ENCODE data around the gene CCRL2.

Gene CCRL2, protein sequence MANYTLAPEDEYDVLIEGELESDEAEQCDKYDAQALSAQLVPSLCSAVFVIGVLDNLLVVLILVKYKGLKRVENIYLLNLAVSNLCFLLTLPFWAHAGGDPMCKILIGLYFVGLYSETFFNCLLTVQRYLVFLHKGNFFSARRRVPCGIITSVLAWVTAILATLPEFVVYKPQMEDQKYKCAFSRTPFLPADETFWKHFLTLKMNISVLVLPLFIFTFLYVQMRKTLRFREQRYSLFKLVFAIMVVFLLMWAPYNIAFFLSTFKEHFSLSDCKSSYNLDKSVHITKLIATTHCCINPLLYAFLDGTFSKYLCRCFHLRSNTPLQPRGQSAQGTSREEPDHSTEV

DNA sequence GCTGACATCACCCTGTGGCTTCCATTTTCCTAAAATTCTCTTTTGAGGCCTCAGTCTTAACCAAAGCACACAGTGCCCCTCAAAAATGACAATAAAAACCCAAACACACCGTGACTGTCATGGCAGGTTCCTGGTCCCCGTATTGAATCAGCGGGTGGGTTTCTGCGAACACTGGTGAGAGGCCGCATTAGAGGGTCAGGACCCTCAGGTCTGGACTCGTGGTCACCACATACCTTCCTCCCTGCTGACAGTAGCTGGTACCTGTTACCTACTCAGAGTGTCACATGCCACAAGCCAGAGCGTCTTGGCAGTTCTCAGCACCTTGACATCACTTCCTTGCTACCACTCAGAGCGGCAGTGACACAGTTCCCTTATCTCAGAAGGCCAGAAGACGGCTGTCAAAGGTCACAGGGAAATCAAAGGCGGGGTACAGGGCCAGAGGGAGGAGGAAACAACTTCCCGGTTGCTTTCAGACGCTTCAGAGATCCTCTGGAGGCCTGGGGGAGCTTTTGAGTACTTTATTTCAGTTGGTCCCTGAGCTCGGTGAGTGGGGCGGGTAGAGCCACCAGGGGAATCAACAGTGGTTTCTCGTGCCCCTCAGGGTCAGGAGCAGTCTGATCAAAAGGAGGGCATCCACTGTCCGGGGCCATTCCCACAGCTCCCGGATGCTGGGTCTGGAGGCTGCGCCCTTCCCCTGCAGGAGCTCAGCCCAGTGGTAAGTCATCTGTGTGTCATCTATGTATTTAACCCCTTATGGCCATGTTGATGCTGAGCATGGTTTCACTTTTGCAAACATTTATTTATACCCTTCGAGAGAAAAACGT, at the start of gene CCRL2, which contains the start of gene CCR5AS:
Gene CCRL2 (plus strand): TSS at position 472 of the 824 bp plus-strand sequence. CDS start 821 bp downstream, outside the sequence.
Gene CCR5AS (minus strand): TSS at position 279 of the 824 bp plus-strand sequence.
- H3K4me3 Mint-ChIP-seq, result peak within 1 kb of the TSS; percentile 86
- H3K4me1 Mint-ChIP-seq, result peaks cover 27% of the 10 kb centered on the region
- no peaks in the 10 kb centered on the region for H3K9me3 Mint-ChIP-seq
- peak within 1 kb of the TSS; percentile 99 for H3K27ac Mint-ChIP-seq (ENCODE audit: low read depth)
- H3K27me3 Mint-ChIP-seq, result no peaks in the 10 kb centered on the region
- DNase-seq (ENCODE audit: low spot score in 2 of 2) (peak; percentile 19 to 47), ATAC-seq (replicated peaks; ENCODE audit: extremely low read depth, poor library complexity, severe bottlenecking) (peak; percentile 91)
- H3K36me3 Mint-ChIP-seq (ENCODE audit: insufficient read depth), result peaks cover 2% of the 10 kb centered on the region

DNA sequence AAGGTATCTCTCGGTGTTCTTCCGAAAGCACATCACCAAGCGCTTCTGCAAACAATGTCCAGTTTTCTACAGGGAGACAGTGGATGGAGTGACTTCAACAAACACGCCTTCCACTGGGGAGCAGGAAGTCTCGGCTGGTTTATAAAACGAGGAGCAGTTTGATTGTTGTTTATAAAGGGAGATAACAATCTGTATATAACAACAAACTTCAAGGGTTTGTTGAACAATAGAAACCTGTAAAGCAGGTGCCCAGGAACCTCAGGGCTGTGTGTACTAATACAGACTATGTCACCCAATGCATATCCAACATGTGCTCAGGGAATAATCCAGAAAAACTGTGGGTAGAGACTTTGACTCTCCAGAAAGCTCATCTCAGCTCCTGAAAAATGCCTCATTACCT, 48.6 kb upstream of the CCRL2 start:
- H3K36me3 Mint-ChIP-seq (ENCODE audit: insufficient read depth), result peaks cover 10% of the 10 kb centered on the region

DNA sequence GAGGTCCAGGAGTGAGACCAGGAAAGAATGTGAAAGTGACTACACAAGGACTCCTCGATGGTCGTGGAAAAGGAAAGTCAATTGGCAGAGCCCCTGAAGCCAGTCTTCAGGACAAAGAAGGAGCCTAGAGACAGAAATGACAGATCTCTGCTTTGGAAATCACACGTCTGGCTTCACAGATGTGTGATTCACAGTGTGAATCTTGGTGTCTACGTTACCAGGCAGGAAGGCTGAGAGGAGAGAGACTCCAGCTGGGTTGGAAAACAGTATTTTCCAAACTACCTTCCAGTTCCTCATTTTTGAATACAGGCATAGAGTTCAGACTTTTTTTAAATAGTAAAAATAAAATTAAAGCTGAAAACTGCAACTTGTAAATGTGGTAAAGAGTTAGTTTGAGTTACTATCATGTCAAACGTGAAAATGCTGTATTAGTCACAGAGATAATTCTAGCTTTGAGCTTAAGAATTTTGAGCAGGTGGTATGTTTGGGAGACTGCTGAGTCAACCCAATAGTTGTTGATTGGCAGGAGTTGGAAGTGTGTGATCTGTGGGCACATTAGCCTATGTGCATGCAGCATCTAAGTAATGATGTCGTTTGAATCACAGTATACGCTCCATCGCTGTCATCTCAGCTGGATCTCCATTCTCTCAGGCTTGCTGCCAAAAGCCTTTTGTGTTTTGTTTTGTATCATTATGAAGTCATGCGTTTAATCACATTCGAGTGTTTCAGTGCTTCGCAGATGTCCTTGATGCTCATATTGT, 47.1 kb upstream of the CCRL2 start:
- Mint-ChIP-seq H3K36me3 (ENCODE audit: insufficient read depth) (peaks cover 10% of the 10 kb centered on the region), H3K4me3 (peak overlapping the region; percentile 31), H3K9me3 (no peaks in the 10 kb centered on the region), H3K27ac (ENCODE audit: low read depth) (peak overlapping the region; percentile 90), H3K4me1 (peaks cover 66% of the 10 kb centered on the region), H3K27me3 (no peaks in the 10 kb centered on the region)
- ATAC-seq (replicated peaks; ENCODE audit: extremely low read depth, poor library complexity, severe bottlenecking), result peak; percentile 76
- no peak for DNase-seq (ENCODE audit: low spot score in 2 of 2)

More for the DNA sequence above, 48.6 kb upstream of the CCRL2 start:
- Mint-ChIP-seq H3K27me3 (no peaks in the 10 kb centered on the region), H3K27ac (ENCODE audit: low read depth) (no peak overlapping the region), H3K4me1 (peaks cover 74% of the 10 kb centered on the region), H3K4me3 (no peak overlapping the region), H3K9me3 (no peaks in the 10 kb centered on the region)
- DNase-seq (ENCODE audit: low spot score in 2 of 2), result no peak
- ATAC-seq (replicated peaks; ENCODE audit: extremely low read depth, poor library complexity, severe bottlenecking), result no peak

DNA sequence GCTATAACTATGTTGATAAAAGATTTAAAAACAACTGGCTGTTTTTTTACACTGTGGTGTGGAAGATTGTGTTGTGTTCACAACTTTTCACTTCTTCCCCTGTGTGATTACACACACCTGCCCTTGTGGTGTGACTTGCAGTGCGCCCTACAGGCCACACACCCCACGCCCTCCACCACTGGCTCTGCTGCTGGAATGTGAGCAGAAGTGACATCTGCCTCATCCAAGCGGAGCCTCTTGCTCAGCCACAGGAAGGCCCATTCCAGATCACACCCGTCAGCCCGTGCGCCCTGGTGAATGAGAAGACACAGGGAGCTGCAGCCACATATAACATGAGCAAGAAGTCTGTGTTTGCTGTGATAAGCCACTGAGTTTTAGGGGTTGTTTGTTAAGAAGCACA, 46.2 kb upstream of the CCRL2 start:
- Mint-ChIP-seq H3K4me3 (peak overlapping the region; percentile 28), H3K36me3 (ENCODE audit: insufficient read depth) (peaks cover 10% of the 10 kb centered on the region), H3K27me3 (no peaks in the 10 kb centered on the region), H3K27ac (ENCODE audit: low read depth) (peak overlapping the region; percentile 90), H3K4me1 (peaks cover 64% of the 10 kb centered on the region), H3K9me3 (no peaks in the 10 kb centered on the region)
- no peak for DNase-seq (ENCODE audit: low spot score in 2 of 2)
- peak; percentile 42 for ATAC-seq (replicated peaks; ENCODE audit: extremely low read depth, poor library complexity, severe bottlenecking)

DNA sequence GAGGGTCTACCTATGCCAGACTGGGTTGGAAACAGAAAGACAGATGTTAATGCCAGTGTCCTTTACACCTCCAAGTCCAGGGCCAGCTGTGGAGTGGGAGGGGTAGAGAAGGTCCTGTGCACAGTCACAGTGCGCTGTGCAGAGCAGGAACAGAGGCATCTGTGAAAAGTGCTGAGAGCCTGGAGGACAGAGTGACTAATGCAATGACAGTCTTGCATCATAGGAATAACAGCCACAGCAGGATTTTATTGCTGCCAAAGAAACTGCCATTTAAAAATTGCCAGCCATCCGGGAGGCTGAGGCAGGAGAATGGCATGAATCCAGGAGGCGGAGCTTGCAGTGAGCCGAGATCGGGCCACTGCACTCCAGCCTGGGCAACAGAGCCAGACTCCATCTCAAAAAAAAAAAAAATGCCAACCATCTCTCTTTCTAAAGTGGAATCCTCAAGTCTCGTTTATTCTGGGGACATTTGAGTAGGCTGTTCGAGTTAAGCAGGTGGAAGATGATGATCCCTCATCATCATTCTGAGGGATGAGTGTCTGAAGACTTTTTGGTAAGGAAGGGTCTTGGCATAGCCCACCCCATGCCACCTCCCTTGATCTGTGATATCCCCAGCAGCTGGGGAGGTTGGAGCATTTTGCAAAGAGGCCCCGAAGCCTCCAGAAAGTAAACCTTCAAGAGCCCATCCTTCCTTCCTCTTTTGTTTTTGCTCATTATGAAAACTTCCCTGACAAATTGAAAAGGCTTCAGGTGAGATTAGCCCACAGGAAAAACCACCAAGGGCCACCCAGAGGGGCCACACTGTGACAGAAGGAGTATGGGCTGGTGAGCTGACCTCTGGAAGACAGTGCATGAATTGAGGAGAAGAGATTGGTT, 45.4 kb upstream of the CCRL2 start:
- H3K27ac Mint-ChIP-seq (ENCODE audit: low read depth), result peak overlapping the region; percentile 90
- peaks cover 67% of the 10 kb centered on the region for H3K4me1 Mint-ChIP-seq
- no peaks in the 10 kb centered on the region for H3K9me3 Mint-ChIP-seq
- H3K4me3 Mint-ChIP-seq, result peak overlapping the region; percentile 28
- DNase-seq (ENCODE audit: low spot score in 2 of 2) (no peak), ATAC-seq (replicated peaks; ENCODE audit: extremely low read depth, poor library complexity, severe bottlenecking) (peak; percentile 34)
- H3K36me3 Mint-ChIP-seq (ENCODE audit: insufficient read depth), result peaks cover 10% of the 10 kb centered on the region
- H3K27me3 Mint-ChIP-seq, result no peaks in the 10 kb centered on the region

DNA sequence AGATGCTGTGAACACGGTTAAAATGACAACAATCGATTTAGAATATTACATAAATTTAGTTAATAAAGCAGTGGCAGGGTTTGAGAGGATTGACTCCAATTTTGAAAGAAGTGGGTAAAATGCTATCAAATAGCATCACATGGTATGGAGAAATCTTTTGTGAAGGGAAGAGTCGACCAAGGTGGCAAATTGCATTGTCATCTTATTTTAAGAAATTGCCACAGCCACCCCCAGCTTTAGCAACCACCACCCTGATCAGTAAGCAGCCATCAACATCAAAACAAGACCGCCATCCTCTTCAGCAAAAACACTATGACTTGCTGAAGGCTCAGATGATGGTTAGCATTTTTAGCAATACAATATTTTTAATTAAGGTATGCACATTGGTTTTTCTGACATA, 42.0 kb upstream of the CCRL2 start:
- Mint-ChIP-seq H3K27ac (ENCODE audit: low read depth) (no peak overlapping the region), H3K4me1 (peaks cover 71% of the 10 kb centered on the region), H3K9me3 (no peaks in the 10 kb centered on the region), H3K36me3 (ENCODE audit: insufficient read depth) (peaks cover 11% of the 10 kb centered on the region), H3K4me3 (no peak overlapping the region), H3K27me3 (no peaks in the 10 kb centered on the region)
- no peak for ATAC-seq (replicated peaks; ENCODE audit: extremely low read depth, poor library complexity, severe bottlenecking)
- no peak for DNase-seq (ENCODE audit: low spot score in 2 of 2)

DNA sequence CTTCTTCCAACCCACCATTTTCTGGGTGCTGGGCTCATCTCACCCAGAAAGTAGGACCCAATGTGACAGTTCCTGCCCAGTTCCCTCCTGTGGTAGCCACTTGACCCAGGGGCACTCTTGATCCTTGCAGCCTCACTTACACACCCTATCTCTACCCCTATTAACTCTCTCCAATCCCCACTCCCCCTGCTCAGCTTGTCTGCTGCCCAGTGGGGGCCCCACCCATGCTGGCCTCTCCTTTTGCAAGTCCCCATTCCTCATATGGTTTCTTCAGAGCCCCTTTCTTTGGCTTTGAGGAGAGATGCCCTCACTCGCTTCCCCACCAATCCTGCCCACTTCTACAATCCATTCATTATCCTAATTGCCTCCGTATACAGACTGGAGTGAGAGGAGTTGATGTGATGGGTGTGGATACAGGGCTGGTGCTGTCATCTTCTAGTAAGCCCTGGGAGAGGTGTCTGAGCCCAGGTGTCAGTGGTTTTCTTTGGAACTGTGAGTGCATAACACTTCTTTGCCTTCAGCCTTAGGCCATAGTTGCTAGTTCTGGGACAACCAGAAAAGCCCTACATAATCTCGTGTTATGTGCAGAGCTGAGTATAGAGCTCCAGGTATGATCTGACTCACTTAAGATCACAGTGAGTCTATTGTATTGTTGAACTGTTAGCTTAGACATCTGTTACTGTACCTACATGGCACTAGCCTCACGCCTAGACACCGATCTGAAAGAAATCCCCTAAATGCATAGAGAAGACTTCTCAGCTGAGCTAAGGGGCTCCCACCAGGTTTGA, 41.1 kb upstream of the CCRL2 start:
- peak overlapping the region; percentile 38 for H3K4me3 Mint-ChIP-seq
- ATAC-seq (replicated peaks; ENCODE audit: extremely low read depth, poor library complexity, severe bottlenecking) (no peak), DNase-seq (ENCODE audit: low spot score in 2 of 2) (no peak)
- H3K36me3 Mint-ChIP-seq (ENCODE audit: insufficient read depth), result peaks cover 11% of the 10 kb centered on the region
- no peaks in the 10 kb centered on the region for H3K9me3 Mint-ChIP-seq
- H3K4me1 Mint-ChIP-seq, result peaks cover 71% of the 10 kb centered on the region
- H3K27ac Mint-ChIP-seq (ENCODE audit: low read depth), result peak overlapping the region; percentile 86
- no peaks in the 10 kb centered on the region for H3K27me3 Mint-ChIP-seq

DNA sequence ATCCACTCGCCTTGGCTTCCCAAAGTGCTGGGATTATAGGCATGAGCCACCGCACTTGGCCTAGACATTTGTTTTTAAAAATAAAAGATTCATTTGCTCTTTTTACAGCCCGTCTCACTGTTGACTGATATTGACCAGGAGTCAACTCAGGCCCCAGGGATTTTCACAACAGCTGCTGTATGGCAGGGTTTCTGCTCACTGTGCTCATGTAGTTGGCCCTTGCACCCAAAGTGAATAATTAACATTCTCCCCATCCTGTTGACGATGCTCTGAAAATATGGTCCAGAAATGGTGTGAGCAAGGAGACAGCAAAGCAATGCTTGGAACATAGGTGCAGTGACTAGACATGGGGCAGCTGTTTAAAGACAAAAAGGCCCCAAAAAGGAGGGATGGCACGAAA, 39.2 kb upstream of the CCRL2 start:
- peak overlapping the region; percentile 81 for H3K4me3 Mint-ChIP-seq
- peaks cover 58% of the 10 kb centered on the region for H3K4me1 Mint-ChIP-seq
- no peak for ATAC-seq (replicated peaks; ENCODE audit: extremely low read depth, poor library complexity, severe bottlenecking)
- H3K27ac Mint-ChIP-seq (ENCODE audit: low read depth), result peak overlapping the region; percentile 56
- H3K36me3 Mint-ChIP-seq (ENCODE audit: insufficient read depth), result peaks cover 11% of the 10 kb centered on the region
- H3K9me3 Mint-ChIP-seq, result no peaks in the 10 kb centered on the region
- DNase-seq (ENCODE audit: low spot score in 2 of 2), result no peak
- H3K27me3 Mint-ChIP-seq, result no peaks in the 10 kb centered on the region

DNA sequence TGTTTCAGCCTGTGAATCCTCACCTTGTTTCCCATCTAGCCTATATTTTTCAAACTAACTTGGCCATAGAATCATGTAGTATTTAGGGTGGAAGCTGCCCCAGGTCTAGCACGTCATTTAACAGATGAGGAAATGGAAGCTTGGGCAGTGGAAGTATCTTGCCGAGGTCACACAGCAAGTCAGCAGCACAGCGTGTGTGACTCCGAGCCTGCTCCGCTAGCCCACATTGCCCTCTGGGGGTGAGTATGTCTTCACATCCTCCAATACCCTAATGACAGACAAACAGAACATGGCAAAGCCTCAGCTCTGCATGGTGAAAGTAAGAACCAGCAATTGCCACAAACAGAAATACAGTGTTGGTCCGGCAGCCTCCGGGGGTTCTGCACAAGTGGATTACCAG, 38.5 kb upstream of the CCRL2 start:
- Mint-ChIP-seq H3K4me3 (peak overlapping the region; percentile 81), H3K27ac (ENCODE audit: low read depth) (peak overlapping the region; percentile 56), H3K9me3 (no peaks in the 10 kb centered on the region), H3K4me1 (peaks cover 66% of the 10 kb centered on the region), H3K27me3 (no peaks in the 10 kb centered on the region), H3K36me3 (ENCODE audit: insufficient read depth) (peaks cover 17% of the 10 kb centered on the region)
- ATAC-seq (replicated peaks; ENCODE audit: extremely low read depth, poor library complexity, severe bottlenecking) (peak; percentile 75), DNase-seq (ENCODE audit: low spot score in 2 of 2) (peak; percentile 51 to 72)

DNA sequence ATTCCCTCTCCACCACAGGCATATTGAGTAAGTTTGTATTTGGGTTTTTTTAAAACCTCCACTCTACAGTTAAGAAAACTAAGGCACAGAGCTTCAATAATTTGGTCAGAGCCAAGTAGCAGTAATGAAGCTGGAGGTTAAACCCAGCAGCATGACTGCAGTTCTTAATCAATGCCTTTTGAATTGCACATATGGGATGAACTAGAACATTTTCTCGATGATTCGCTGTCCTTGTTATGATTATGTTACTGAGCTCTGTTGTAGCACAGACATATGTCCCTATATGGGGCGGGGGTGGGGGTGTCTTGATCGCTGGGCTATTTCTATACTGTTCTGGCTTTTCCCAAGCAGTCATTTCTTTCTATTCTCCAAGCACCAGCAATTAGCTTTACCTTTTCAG, 37.9 kb upstream of the CCRL2 start:
- H3K27me3 Mint-ChIP-seq, result no peaks in the 10 kb centered on the region
- H3K36me3 Mint-ChIP-seq (ENCODE audit: insufficient read depth), result peaks cover 23% of the 10 kb centered on the region
- peak overlapping the region; percentile 81 for H3K4me3 Mint-ChIP-seq
- H3K4me1 Mint-ChIP-seq, result peaks cover 72% of the 10 kb centered on the region
- ATAC-seq (replicated peaks; ENCODE audit: extremely low read depth, poor library complexity, severe bottlenecking) (no peak), DNase-seq (ENCODE audit: low spot score in 2 of 2) (no peak)
- no peaks in the 10 kb centered on the region for H3K9me3 Mint-ChIP-seq
- peak overlapping the region; percentile 56 for H3K27ac Mint-ChIP-seq (ENCODE audit: low read depth)

DNA sequence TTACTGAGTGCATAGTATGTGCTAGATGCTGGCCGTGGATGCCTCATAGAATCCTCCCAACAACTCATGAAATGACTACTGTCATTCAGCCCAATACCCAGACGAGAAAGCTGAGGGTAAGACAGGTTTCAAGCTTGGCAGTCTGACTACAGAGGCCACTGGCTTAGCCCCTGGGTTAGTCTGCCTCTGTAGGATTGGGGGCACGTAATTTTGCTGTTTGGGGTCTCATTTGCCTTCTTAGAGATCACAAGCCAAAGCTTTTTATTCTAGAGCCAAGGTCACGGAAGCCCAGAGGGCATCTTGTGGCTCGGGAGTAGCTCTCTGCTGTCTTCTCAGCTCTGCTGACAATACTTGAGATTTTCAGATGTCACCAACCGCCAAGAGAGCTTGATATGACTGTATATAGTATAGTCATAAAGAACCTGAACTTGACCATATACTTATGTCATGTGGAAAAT, 37.4 kb upstream of the CCRL2 start:
- DNase-seq (ENCODE audit: low spot score in 2 of 2), result no peak
- H3K27ac Mint-ChIP-seq (ENCODE audit: low read depth), result peak overlapping the region; percentile 56
- peaks cover 74% of the 10 kb centered on the region for H3K4me1 Mint-ChIP-seq

More for the DNA sequence above, 37.4 kb upstream of the CCRL2 start:
- Mint-ChIP-seq H3K9me3 (no peaks in the 10 kb centered on the region), H3K36me3 (ENCODE audit: insufficient read depth) (peaks cover 27% of the 10 kb centered on the region), H3K4me3 (peak overlapping the region; percentile 81), H3K27me3 (no peaks in the 10 kb centered on the region)
- ATAC-seq (replicated peaks; ENCODE audit: extremely low read depth, poor library complexity, severe bottlenecking), result peak; percentile 17
